Esophagus squamous epithelium (tissue), 4 donors: Measurements from ENCODE around the gene SPRYD7.

Experiments used
- POLR2A ChIP-seq, 4 donors: fragments of 450-650 bp; IDR thresholded peaks; one replicate each; pipeline ENCODE4 v1.6.1; 2017; ENCODE audit warnings: antibody characterized with exemption in 4 of 4, mild to moderate bottlenecking in 4 of 4, moderate library complexity in 3 of 4
- TF ChIP-seq, protein P1 (sequence below), 6 experiments: fragments of 450-650 bp in 4 of 6; fragments of 200-600 bp in 2 of 6; sonication (generic) in 2 of 6; IDR thresholded peaks; one replicate each; pipeline ENCODE4 v1.5.1; 2016 to 2019; ENCODE audit warnings: antibody characterized with exemption in 6 of 6, mild to moderate bottlenecking in 4 of 6, moderate library complexity in 4 of 6

DNA sequence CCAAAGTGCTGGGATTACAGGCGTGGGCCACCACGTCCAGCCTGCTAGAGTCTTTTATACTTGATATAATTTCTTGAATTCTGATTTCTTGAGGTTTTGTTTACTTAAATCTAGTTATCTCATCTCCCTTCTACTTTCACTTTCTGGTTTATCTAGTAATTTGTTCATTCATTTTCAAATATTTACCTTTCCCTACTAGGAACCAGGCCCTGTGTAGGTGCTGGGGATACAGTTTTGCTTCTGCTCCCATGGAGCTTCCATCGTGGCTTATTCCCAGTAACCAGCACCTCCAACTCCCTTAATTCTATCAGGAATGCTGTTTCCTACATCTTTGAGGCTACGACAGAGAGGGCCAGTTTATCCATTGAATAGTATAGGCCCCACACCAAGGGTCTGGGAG lies 36.6 kb upstream of the SPRYD7 start:
- no peak for TF ChIP-seq POLR2A (IDR thresholded peaks at IDR 0.05)
- TF ChIP-seq, protein P1, sequence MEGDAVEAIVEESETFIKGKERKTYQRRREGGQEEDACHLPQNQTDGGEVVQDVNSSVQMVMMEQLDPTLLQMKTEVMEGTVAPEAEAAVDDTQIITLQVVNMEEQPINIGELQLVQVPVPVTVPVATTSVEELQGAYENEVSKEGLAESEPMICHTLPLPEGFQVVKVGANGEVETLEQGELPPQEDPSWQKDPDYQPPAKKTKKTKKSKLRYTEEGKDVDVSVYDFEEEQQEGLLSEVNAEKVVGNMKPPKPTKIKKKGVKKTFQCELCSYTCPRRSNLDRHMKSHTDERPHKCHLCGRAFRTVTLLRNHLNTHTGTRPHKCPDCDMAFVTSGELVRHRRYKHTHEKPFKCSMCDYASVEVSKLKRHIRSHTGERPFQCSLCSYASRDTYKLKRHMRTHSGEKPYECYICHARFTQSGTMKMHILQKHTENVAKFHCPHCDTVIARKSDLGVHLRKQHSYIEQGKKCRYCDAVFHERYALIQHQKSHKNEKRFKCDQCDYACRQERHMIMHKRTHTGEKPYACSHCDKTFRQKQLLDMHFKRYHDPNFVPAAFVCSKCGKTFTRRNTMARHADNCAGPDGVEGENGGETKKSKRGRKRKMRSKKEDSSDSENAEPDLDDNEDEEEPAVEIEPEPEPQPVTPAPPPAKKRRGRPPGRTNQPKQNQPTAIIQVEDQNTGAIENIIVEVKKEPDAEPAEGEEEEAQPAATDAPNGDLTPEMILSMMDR (IDR thresholded peaks at IDR 0.05): no peak
